Measurements from ENCODE around the gene NIT1. TPM values are rescaled to one million over a fixed set of nuclear protein-coding genes. Genes with fewer than 3 reads are reported as not detected.

Gene NIT1
- total and polyA plus RNA-seq, 2 of the 13 experiments (the other 11 are each of a cell fraction or from before 2014, with no cell fraction given), result 22.7 to 31.0 TPM

GRCh38 chr1:161098210-161099068, 19.5 kb upstream of the NIT1 start, which contains the start of gene KLHDC9 (continued):
- TF ChIP-seq, protein P1, sequence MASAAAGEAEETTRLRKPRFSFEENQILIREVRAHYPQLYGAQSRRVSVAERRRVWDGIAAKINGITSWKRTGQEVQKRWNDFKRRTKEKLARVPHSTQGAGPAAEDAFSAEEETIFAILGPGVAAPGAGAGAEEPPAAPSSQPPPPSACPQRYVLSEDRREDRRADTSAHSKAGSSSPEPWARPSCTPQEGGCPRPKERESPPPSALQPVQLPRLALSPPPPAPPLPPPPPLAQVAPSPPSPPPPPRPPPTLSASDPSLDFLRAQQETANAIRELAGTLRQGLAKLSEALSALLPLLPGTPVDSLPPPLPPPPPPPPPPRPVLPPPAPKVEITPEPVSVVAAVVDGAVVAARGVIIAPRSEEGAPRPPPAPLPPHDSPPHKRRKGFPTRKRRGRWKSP (CRISPR knock-in tag; IDR thresholded peaks at IDR 0.05), result no peak
- TF ChIP-seq SPEN (CRISPR knock-in tag; IDR thresholded peaks at IDR 0.05; ENCODE audit: low read depth) (peak; percentile 25; the same call in 1 of the 2 replicates), PHF5A (CRISPR knock-in tag; IDR thresholded peaks at IDR 0.05; ENCODE audit: low read depth, unreplicated experiment) (no peak), ZNF563 (CRISPR knock-in tag; IDR thresholded peaks at IDR 0.05) (0 out of 2 replicates have a peak, but pooled peaks have one; percentile 19), SALL1 (CRISPR knock-in tag; IDR thresholded peaks at IDR 0.05) (peak; percentile 47), CHD4 (IDR thresholded peaks at IDR 0.05; ENCODE audit: borderline replicate concordance, low read length) (no peak), MEIS2 (CRISPR knock-in tag; IDR thresholded peaks at IDR 0.05) (0 out of 2 replicates have a peak, but pooled peaks have one; percentile 17), SMAD9 (CRISPR knock-in tag; IDR thresholded peaks at IDR 0.05) (no peak), FUBP1 (CRISPR knock-in tag; IDR thresholded peaks at IDR 0.05; ENCODE audit: borderline replicate concordance) (0 out of 2 replicates have a peak, but pooled peaks have one; percentile 14), ZNF331 (CRISPR knock-in tag; IDR thresholded peaks at IDR 0.05) (peak; percentile 31; the same call in 1 of the 2 replicates), SALL2 (CRISPR knock-in tag; IDR thresholded peaks at IDR 0.05) (peak; percentile 18; the same call in 1 of the 2 replicates), SCMH1 (CRISPR knock-in tag; IDR thresholded peaks at IDR 0.05; ENCODE audit: borderline replicate concordance) (no peak), YY1 (IDR thresholded peaks at IDR 0.05; ENCODE audit: insufficient read depth, insufficient replicate concordance, low read depth, low read length) (peak; percentile 50), ZNF766 (CRISPR knock-in tag; IDR thresholded peaks at IDR 0.05; ENCODE audit: borderline replicate concordance) (no peak), RFX3 (CRISPR knock-in tag; IDR thresholded peaks at IDR 0.05) (peak; percentile 93), GABPB1 (CRISPR knock-in tag; IDR thresholded peaks at IDR 0.05) (0 out of 2 replicates have a peak, but pooled peaks have one; percentile 47), ZFP91 (CRISPR knock-in tag; IDR thresholded peaks at IDR 0.05; ENCODE audit: borderline replicate concordance) (peak; percentile 52; the same call in 1 of the 2 replicates)
- TF ChIP-seq, protein P2, sequence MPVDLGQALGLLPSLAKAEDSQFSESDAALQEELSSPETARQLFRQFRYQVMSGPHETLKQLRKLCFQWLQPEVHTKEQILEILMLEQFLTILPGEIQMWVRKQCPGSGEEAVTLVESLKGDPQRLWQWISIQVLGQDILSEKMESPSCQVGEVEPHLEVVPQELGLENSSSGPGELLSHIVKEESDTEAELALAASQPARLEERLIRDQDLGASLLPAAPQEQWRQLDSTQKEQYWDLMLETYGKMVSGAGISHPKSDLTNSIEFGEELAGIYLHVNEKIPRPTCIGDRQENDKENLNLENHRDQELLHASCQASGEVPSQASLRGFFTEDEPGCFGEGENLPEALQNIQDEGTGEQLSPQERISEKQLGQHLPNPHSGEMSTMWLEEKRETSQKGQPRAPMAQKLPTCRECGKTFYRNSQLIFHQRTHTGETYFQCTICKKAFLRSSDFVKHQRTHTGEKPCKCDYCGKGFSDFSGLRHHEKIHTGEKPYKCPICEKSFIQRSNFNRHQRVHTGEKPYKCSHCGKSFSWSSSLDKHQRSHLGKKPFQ (CRISPR knock-in tag; IDR thresholded peaks at IDR 0.05; ENCODE audit: insufficient replicate concordance), result no peak
- TF ChIP-seq, protein P3, sequence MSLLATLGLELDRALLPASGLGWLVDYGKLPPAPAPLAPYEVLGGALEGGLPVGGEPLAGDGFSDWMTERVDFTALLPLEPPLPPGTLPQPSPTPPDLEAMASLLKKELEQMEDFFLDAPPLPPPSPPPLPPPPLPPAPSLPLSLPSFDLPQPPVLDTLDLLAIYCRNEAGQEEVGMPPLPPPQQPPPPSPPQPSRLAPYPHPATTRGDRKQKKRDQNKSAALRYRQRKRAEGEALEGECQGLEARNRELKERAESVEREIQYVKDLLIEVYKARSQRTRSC (CRISPR knock-in tag; IDR thresholded peaks at IDR 0.05; ENCODE audit: low read depth), result 0 out of 2 replicates have a peak, but pooled peaks have one; percentile 19
